H9 (cell line): ENCODE measurements around the gene LMNTD1. TPM values are rescaled to one million over a fixed set of nuclear protein-coding genes. Genes with fewer than 3 reads are reported as not detected.

Experiments used
- DNase-seq: peaks from one replicate; pipeline ENCODE4 v3.0.0-alpha.2; 2017
- H2AFZ ChIP-seq: one replicate; pipeline ENCODE4 v1.6.1; 2013; ENCODE audit warnings: mild to moderate bottlenecking, low read length, control low read depth, moderate library complexity
- H2AK5ac ChIP-seq: 2 replicates; pipeline ENCODE4 v1.6.1; 2013; ENCODE audit warnings: low read length, control low read depth, mixed read lengths; ENCODE audit not compliant: insufficient read length
- H2BK120ac ChIP-seq: one replicate; pipeline ENCODE4 v1.6.1; 2013; ENCODE audit warnings: low read depth, mild to moderate bottlenecking, low read length, control low read depth, inconsistent platforms; ENCODE audit not compliant: poor library complexity, severe bottlenecking
- H2BK12ac ChIP-seq: 2 replicates; pipeline ENCODE4 v1.6.1; 2013; ENCODE audit warnings: low read length, control low read depth, mixed read lengths, low read depth; ENCODE audit not compliant: insufficient read length
- H2BK15ac ChIP-seq: 2 replicates; pipeline ENCODE4 v1.6.1; 2013; ENCODE audit warnings: low read depth, low read length, control low read depth
- H2BK20ac ChIP-seq: one replicate; pipeline ENCODE4 v1.6.1; 2013; ENCODE audit warnings: low read depth, mild to moderate bottlenecking, low read length, control low read depth, inconsistent platforms; ENCODE audit not compliant: poor library complexity, severe bottlenecking
- H2BK5ac ChIP-seq: 2 replicates; pipeline ENCODE4 v1.6.1; 2013; ENCODE audit warnings: low read length, control low read depth, mixed read lengths; ENCODE audit not compliant: insufficient read length
- H3K14ac ChIP-seq: 2 replicates; pipeline ENCODE4 v1.6.1; 2013; ENCODE audit warnings: low read length, control low read depth; ENCODE audit not compliant: insufficient read depth
- H3K18ac ChIP-seq: 2 replicates; pipeline ENCODE4 v1.6.1; 2013; ENCODE audit warnings: low read depth, mild to moderate bottlenecking, mixed read lengths, low read length, control low read depth; ENCODE audit not compliant: insufficient read length
- H3K23ac ChIP-seq: 2 replicates; pipeline ENCODE4 v1.6.1; 2013; ENCODE audit warnings: low read length, control low read depth, mixed read lengths, low read depth; ENCODE audit not compliant: insufficient read length
- H3K23me2 ChIP-seq: 2 replicates; pipeline ENCODE4 v1.6.1; 2013; ENCODE audit warnings: low read depth, mild to moderate bottlenecking, mixed read lengths, low read length, control low read depth; ENCODE audit not compliant: insufficient read length, poor library complexity, severe bottlenecking
- H3K27ac ChIP-seq: 2 replicates; pipeline ENCODE4 v1.5.1; 2013; ENCODE audit warnings: low read length, control low read depth, mixed read lengths, low read depth; ENCODE audit not compliant: insufficient read length
- H3K27me3 ChIP-seq: 2 replicates; pipeline ENCODE4 v1.6.1; 2013; ENCODE audit warnings: low read length, control low read depth, inconsistent platforms; ENCODE audit not compliant: insufficient read depth
- H3K4ac ChIP-seq: 2 replicates; pipeline ENCODE4 v1.6.1; 2013; ENCODE audit warnings: low read depth, mild to moderate bottlenecking, control low read depth, inconsistent platforms, low read length, moderate library complexity
- H3K4me1 ChIP-seq: 2 replicates; pipeline ENCODE4 v1.6.1; 2013; ENCODE audit warnings: low read length, control low read depth, inconsistent platforms; ENCODE audit not compliant: insufficient read depth
- H3K4me2 ChIP-seq: 2 replicates; pipeline ENCODE4 v1.6.1; 2013; ENCODE audit warnings: low read length, control low read depth, mixed read lengths; ENCODE audit not compliant: insufficient read length, insufficient read depth
- H3K56ac ChIP-seq: 2 replicates; pipeline ENCODE4 v1.6.1; 2013; ENCODE audit warnings: low read depth, mild to moderate bottlenecking, mixed read lengths, low read length, control low read depth; ENCODE audit not compliant: insufficient read length
- H3K79me1 ChIP-seq: 2 replicates; pipeline ENCODE4 v1.6.1; 2013; ENCODE audit warnings: low read depth, mild to moderate bottlenecking, moderate library complexity, low read length, control low read depth, inconsistent platforms; ENCODE audit not compliant: insufficient read depth, poor library complexity, severe bottlenecking
- H3K79me2 ChIP-seq: 2 replicates; pipeline ENCODE4 v1.6.1; 2013; ENCODE audit warnings: low read length, control low read depth, inconsistent platforms; ENCODE audit not compliant: insufficient read depth
- H3K9ac ChIP-seq: 2 replicates; pipeline ENCODE4 v1.6.1; 2013; ENCODE audit warnings: low read length, control low read depth, mixed read lengths; ENCODE audit not compliant: insufficient read length; ENCODE audit errors: extremely low read depth
- H3K9me3 ChIP-seq: one replicate; pipeline ENCODE4 v1.6.1; 2013; ENCODE audit warnings: low read depth, low read length, inconsistent platforms; ENCODE audit not compliant: control insufficient read depth
- H3T11ph ChIP-seq: one replicate; pipeline ENCODE4 v1.6.1; 2013; ENCODE audit warnings: mild to moderate bottlenecking, low read length, control low read depth, inconsistent platforms
- H4K20me1 ChIP-seq: one replicate; pipeline ENCODE4 v1.6.1; 2013; ENCODE audit not compliant: control insufficient read depth, insufficient read length, insufficient read depth
- H4K5ac ChIP-seq: 2 replicates; pipeline ENCODE4 v1.6.1; 2013; ENCODE audit warnings: low read depth, mild to moderate bottlenecking, mixed read lengths, low read length, control low read depth; ENCODE audit not compliant: insufficient read length
- H4K8ac ChIP-seq: replicated peaks from 2 replicates; pipeline ENCODE4 v1.6.1; 2013; ENCODE audit warnings: low read length, control low read depth, mixed read lengths, low read depth; ENCODE audit not compliant: insufficient read length
- H4K91ac ChIP-seq: 2 replicates; pipeline ENCODE4 v1.6.1; 2013; ENCODE audit warnings: low read depth, mild to moderate bottlenecking, moderate library complexity, mixed read lengths, low read length, control low read depth; ENCODE audit not compliant: insufficient read length
- H3K27ac Mint-ChIP-seq, 3 experiments: 2 replicates in 2 of 3; 3 replicates in 1 of 3; pipeline ENCODE4 v1.8.0; 2020 to 2021; ENCODE audit warnings: mixed read lengths in 3 of 3, mild to moderate bottlenecking in 1 of 3, moderate library complexity in 1 of 3
- H3K27me3 Mint-ChIP-seq: 2 replicates; pipeline ENCODE4 v1.8.0; 2021; ENCODE audit warnings: low read depth, mild to moderate bottlenecking, moderate library complexity, mixed read lengths
- H3K36me3 Mint-ChIP-seq, 3 experiments: 2 replicates in 2 of 3; 3 replicates in 1 of 3; pipeline ENCODE4 v1.8.0; 2020 to 2021; ENCODE audit warnings: low read depth in 3 of 3, mixed read lengths in 3 of 3; ENCODE audit not compliant: insufficient read depth in 1 of 3
- H3K4me1 Mint-ChIP-seq, 2 experiments: 2 replicates each; pipeline ENCODE4 v1.8.0; 2020; ENCODE audit warnings: mixed read lengths in 2 of 2
- H3K4me3 Mint-ChIP-seq, 2 experiments: 2 replicates in 1 of 2; 3 replicates in 1 of 2; pipeline ENCODE4 v1.8.0; 2020 to 2021; ENCODE audit warnings: mild to moderate bottlenecking in 2 of 2, mixed read lengths in 2 of 2, moderate library complexity in 1 of 2
- H3K9me3 Mint-ChIP-seq, 2 experiments: 2 replicates in 1 of 2; 3 replicates in 1 of 2; pipeline ENCODE4 v1.8.0; 2020; ENCODE audit warnings: mild to moderate bottlenecking in 2 of 2, mixed read lengths in 2 of 2, moderate library complexity in 1 of 2
- CTCF ChIP-seq: fragments of 200-600 bp; sonication (generic); conservative IDR thresholded peaks from 3 replicates; pipeline ENCODE4 v1.8.0; 2021; ENCODE audit warnings: antibody characterized with exemption, mild to moderate bottlenecking
- WGBS: extraction: QIAGEN DNeasy Blood & Tissue Kit; methylation state at CpG from one replicate; pipeline ENCODE4 v1.1.7; 2013; ENCODE audit warnings: missing lambda C conversion rate, low lambda C conversion rate, mixed read lengths; ENCODE audit not compliant: insufficient read length; ENCODE audit errors: extremely low coverage; 5-methylcytosine and 5-hydroxymethylcytosine counted together
- total RNA-seq: library from RNA; stranded (reverse); gene quantifications from 2 replicates; pipeline ENCODE4 v1.2.1, GENCODE V29; 2021

Gene LMNTD1
- total RNA-seq, 1 experiment from 2014 or later, result not detected

- Histone ChIP-seq H3K18ac (no peak overlapping the region), H2BK120ac (no peak overlapping the region), H4K91ac (no peak overlapping the region), H2BK12ac (no peak overlapping the region), H3K4me2 (no peak overlapping the region), H3K14ac (no peak overlapping the region), H2AK5ac (no peak overlapping the region), H2AFZ (no peak overlapping the region), H4K5ac (no peak overlapping the region), H3K79me1 (no peaks in the 10 kb centered on the region), H3K4ac (no peak overlapping the region), H3K27ac (no peak overlapping the region), H3K23ac (no peak overlapping the region), H2BK15ac (no peak overlapping the region), H3K4me1 (no peaks in the 10 kb centered on the region), H3K56ac (no peak overlapping the region), H3K79me2 (no peaks in the 10 kb centered on the region), H2BK5ac (no peak overlapping the region), H2BK20ac (no peak overlapping the region), H3K9ac (no peak overlapping the region), H4K8ac (no peak overlapping the region), H3K27me3 (no peaks in the 10 kb centered on the region), H3K9me3 (no peaks in the 10 kb centered on the region), H3T11ph (no peak overlapping the region), H3K23me2 (no peaks in the 10 kb centered on the region), H4K20me1 (no peaks in the 10 kb centered on the region)
- peak; percentile 57 for TF ChIP-seq CTCF
- no peaks in the 10 kb centered on the region; a peak in 1 of 4 replicates for H3K4me1 Mint-ChIP-seq
- H3K9me3 Mint-ChIP-seq, result no peaks in the 10 kb centered on the region; a peak in 1 of 5 replicates
- H3K27me3 Mint-ChIP-seq, result no peaks in the 10 kb centered on the region
- H3K27ac Mint-ChIP-seq, result peak overlapping the region in 2 of 3 experiments; percentile 28 to 61; a peak in 1 of 7 replicates
- no peak overlapping the region for H3K4me3 Mint-ChIP-seq
- WGBS, result no CpG with 5 or more reads among the region's 3 CpGs
- DNase-seq, result peak; percentile 44
- H3K36me3 Mint-ChIP-seq, result peaks cover 0 to 2% (median 0%) of the 10 kb centered on the region in 3 experiments; a peak in 1 of 7 replicates
Observed at GRCh38 chr12:25583545-25583944, 30.5 kb upstream of the LMNTD1 start.
